Caco-2 (cell line): Measurements from ENCODE around the gene NT5C. TPM values are rescaled to one million over a fixed set of nuclear protein-coding genes. Genes with fewer than 3 reads are reported as not detected.
A peak's percentile ranks its signal among the peaks of the same experiment; 100 is the strongest.

Experiments used
- BruUV-seq: library from RNA; stranded (reverse); fragments of 400-500 nt; replicated peaks from 2 replicates; lab custom pipeline; 2021; lab: Mats Ljungman, UMichigan
- CTCF ChIA-PET: fragments of 300-600 bp; sonication (Branson Sonifier 250); formaldehyde crosslinking; loops from one replicate; lab custom pipeline; 2022; ENCODE audit warnings: antibody characterized with exemption; lab: Charles Lee
- POLR2A ChIA-PET: fragments of 300-600 bp; sonication (Branson Sonifier 250); formaldehyde crosslinking; loops from one replicate; lab custom pipeline; 2022; ENCODE audit warnings: antibody characterized with exemption; lab: Charles Lee
- DNase-seq, 2 experiments: peaks; one replicate each; pipeline versions ENCODE4 v3.0.0 to v3.0.0-alpha.2; 2020 to 2022
- H3K27me3 ChIP-seq: replicated peaks from 2 replicates; pipeline ENCODE4 v1.6.0; 2011; ENCODE audit warnings: low read length; ENCODE audit not compliant: control insufficient read depth, insufficient read depth
- H3K36me3 ChIP-seq: 2 replicates; pipeline ENCODE4 v1.5.1; 2011; ENCODE audit warnings: low read length; ENCODE audit not compliant: control insufficient read depth, insufficient read depth
- H3K4me1 ChIP-seq: fragments of 250-450 bp; sonication (Bioruptor Pico); 2 replicates; pipeline ENCODE4 v1.5.1; 2020; ENCODE audit warnings: mild to moderate bottlenecking
- H3K4me3 ChIP-seq: 2 replicates; pipeline ENCODE4 v1.5.1; 2011; ENCODE audit warnings: low read depth, mild to moderate bottlenecking, control low read depth, low read length
- H3K9me3 ChIP-seq: fragments of 250-450 bp; sonication (Bioruptor Pico); 2 replicates; pipeline ENCODE4 v1.5.1; 2020; ENCODE audit warnings: mild to moderate bottlenecking, moderate library complexity
- H3K27ac Mint-ChIP-seq: one replicate; pipeline ENCODE4 v1.8.0; 2022; ENCODE audit warnings: mixed read lengths; ENCODE audit not compliant: unreplicated experiment
- H3K27me3 Mint-ChIP-seq: one replicate; pipeline ENCODE4 v1.8.0; 2022; ENCODE audit warnings: mixed read lengths; ENCODE audit not compliant: insufficient read depth, unreplicated experiment
- H3K36me3 Mint-ChIP-seq: one replicate; pipeline ENCODE4 v1.8.0; 2022; ENCODE audit warnings: mild to moderate bottlenecking, mixed read lengths; ENCODE audit not compliant: insufficient read depth, unreplicated experiment
- H3K4me1 Mint-ChIP-seq: one replicate; pipeline ENCODE4 v1.8.0; 2022; ENCODE audit warnings: low read depth, mixed read lengths; ENCODE audit not compliant: unreplicated experiment
- H3K4me3 Mint-ChIP-seq: one replicate; pipeline ENCODE4 v1.8.0; 2022; ENCODE audit warnings: mild to moderate bottlenecking, moderate library complexity, mixed read lengths; ENCODE audit not compliant: unreplicated experiment
- H3K9me3 Mint-ChIP-seq: one replicate; pipeline ENCODE4 v1.8.0; 2022; ENCODE audit warnings: mixed read lengths; ENCODE audit not compliant: unreplicated experiment
- intact Hi-C: fragments of 100-400 bp; cut with micrococcal nuclease; formaldehyde crosslinking; loops from one replicate; pipeline ENCODE4 v1.10.0; 2022; ENCODE audit not compliant: unreplicated experiment
- total RNA-seq: library from RNA; stranded (reverse); gene quantifications from 2 replicates; pipeline ENCODE4 v1.2.3, GENCODE V29; 2022
- TF ChIP-seq, protein P1 (sequence below), 2 experiments: fragments of 200-600 bp in 1 of 2; IDR thresholded peaks; 1 replicate in 1 of 2; 2 replicates in 1 of 2; pipeline versions ENCODE4 v1.5.1 to v1.8.0; 2011 to 2022; ENCODE audit warnings: antibody characterized with exemption in 1 of 2, control low read depth in 1 of 2, inconsistent platforms in 1 of 2, low read depth in 1 of 2, low read length in 1 of 2, mild to moderate bottlenecking in 1 of 2, moderate library complexity in 1 of 2; ENCODE audit not compliant: insufficient read depth in 1 of 2, severe bottlenecking in 1 of 2, unreplicated experiment in 1 of 2

Gene NT5C
- total RNA-seq, 1 experiment from 2014 or later = 68.4 TPM

DNA sequence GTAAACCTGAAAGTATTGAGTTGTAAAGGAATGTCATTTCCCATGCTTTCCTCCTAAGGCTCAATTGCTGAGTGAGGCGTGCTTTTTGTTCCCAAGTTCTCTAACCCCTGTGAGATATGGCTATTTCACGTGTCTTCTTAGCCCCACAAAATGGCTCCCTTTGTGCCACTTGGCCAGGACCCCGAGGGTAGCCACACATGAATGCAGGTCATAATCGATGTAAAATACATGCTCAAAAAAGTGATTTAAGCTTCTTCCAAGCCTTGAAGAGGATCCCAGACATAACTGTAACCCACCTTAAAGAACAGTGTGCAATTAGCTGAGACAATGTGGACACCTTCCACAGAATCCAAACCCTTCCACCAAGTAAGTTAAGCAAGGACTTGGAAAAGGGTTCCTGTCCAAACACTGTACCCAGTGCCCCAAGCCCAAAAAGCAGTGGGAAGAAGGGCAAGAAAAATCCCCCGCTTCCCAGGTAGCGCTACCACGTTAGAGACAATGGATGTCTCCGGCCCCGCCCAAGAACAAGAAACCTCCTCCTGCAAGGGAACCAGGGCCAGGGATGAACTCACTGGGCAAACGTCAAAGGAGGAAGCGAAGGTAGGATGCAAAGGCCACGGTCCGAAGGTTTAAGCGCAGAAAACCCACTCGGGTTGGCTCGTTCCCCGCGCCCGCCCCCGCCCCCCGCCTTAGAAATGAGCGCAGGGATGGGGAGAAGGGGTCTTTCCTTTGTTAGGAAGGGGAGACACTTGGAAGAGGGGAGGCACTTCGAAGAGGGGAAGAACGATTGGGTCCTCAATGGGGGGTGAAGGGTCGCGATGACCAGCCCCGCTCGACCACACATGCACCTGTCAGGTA, 21.6 kb upstream of the NT5C start:
- POLR2A ChIA-PET = no interaction called here
- H3K4me3 ChIP-seq = peak overlapping the region; percentile 91
- H3K4me3 Mint-ChIP-seq = peak overlapping the region; percentile 98
- H3K27me3 ChIP-seq = no peaks in the 10 kb centered on the region
- no peaks in the 10 kb centered on the region for H3K27me3 Mint-ChIP-seq
- DNase-seq = peak; percentile 62 to 65
- CTCF ChIA-PET = no interaction called here
- H3K9me3 Mint-ChIP-seq = no peaks in the 10 kb centered on the region
- TF ChIP-seq, protein P1, sequence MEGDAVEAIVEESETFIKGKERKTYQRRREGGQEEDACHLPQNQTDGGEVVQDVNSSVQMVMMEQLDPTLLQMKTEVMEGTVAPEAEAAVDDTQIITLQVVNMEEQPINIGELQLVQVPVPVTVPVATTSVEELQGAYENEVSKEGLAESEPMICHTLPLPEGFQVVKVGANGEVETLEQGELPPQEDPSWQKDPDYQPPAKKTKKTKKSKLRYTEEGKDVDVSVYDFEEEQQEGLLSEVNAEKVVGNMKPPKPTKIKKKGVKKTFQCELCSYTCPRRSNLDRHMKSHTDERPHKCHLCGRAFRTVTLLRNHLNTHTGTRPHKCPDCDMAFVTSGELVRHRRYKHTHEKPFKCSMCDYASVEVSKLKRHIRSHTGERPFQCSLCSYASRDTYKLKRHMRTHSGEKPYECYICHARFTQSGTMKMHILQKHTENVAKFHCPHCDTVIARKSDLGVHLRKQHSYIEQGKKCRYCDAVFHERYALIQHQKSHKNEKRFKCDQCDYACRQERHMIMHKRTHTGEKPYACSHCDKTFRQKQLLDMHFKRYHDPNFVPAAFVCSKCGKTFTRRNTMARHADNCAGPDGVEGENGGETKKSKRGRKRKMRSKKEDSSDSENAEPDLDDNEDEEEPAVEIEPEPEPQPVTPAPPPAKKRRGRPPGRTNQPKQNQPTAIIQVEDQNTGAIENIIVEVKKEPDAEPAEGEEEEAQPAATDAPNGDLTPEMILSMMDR (IDR thresholded peaks at IDR 0.05; ENCODE audit: insufficient read depth in 1 of 2, low read depth in 1 of 2, low read length in 1 of 2, severe bottlenecking in 1 of 2, unreplicated experiment in 1 of 2) = no peak
- peak overlapping the region; percentile 95 for H3K27ac Mint-ChIP-seq
- peaks cover 34% of the 10 kb centered on the region for H3K4me1 Mint-ChIP-seq
- no peaks in the 10 kb centered on the region for H3K9me3 ChIP-seq
- H3K36me3 ChIP-seq = peaks cover 1% of the 10 kb centered on the region; the same call in 1 of the 2 replicates
- BruUV-seq = TSS peak; percentile 51
- peaks cover 84% of the 10 kb centered on the region for H3K36me3 Mint-ChIP-seq
- intact Hi-C loops = no loop called here
- peaks cover 12% of the 10 kb centered on the region for H3K4me1 ChIP-seq

DNA sequence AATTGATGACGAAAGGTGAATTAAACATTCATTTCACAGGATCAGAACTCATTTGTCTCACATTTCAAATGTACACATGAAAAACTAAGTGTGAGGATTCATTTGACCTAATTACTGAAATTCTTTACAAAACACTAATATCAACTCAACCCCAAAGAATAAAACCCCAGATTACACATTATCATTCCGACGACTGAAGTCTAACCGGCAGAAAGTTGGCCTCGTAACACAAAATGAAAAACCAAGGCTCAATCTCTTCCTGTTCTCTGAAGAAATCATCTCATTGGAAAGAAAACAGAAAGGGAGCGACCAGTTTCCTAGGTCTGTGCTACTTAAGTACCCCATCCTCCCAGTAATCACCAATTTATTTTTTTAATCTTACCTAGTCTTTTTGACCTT, 21.0 kb upstream of the NT5C start:
- peak overlapping the region; percentile 98 for H3K4me3 Mint-ChIP-seq
- Histone ChIP-seq H3K36me3 (peaks cover 1% of the 10 kb centered on the region; the same call in 1 of the 2 replicates), H3K27me3 (no peaks in the 10 kb centered on the region), H3K9me3 (no peaks in the 10 kb centered on the region), H3K4me3 (peak overlapping the region; percentile 91), H3K4me1 (peaks cover 12% of the 10 kb centered on the region)
- TF ChIP-seq, protein P1 (IDR thresholded peaks at IDR 0.05; ENCODE audit: insufficient read depth in 1 of 2, low read depth in 1 of 2, low read length in 1 of 2, severe bottlenecking in 1 of 2, unreplicated experiment in 1 of 2) = no peak
- peak overlapping the region; percentile 95 for H3K27ac Mint-ChIP-seq
- POLR2A ChIA-PET = no interaction called here
- H3K36me3 Mint-ChIP-seq = peaks cover 85% of the 10 kb centered on the region
- H3K9me3 Mint-ChIP-seq = no peaks in the 10 kb centered on the region
- H3K27me3 Mint-ChIP-seq = no peaks in the 10 kb centered on the region
- CTCF ChIA-PET = no interaction called here
- BruUV-seq = no TSS peak
- peaks cover 34% of the 10 kb centered on the region for H3K4me1 Mint-ChIP-seq
- intact Hi-C loops = no loop called here
- DNase-seq = no peak

DNA sequence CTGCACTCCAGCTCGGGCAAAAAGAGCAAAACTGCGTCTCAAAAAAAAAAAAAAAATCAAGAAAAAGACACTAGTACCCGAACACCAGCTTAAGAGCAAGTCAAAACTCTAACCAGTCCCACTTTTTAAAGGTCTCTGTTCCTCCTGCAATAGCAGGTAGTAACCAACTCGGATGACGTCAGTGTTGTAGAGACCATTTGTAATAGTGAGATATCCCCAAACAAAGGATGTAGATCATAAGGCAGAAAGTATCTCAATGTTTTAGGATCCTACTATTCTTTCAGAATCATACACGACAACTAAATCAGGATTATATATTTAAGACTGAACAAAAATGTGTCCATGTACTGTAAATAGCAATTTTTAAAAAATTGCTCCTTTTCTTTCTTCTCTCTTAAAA, 20.4 kb upstream of the NT5C start:
- Mint-ChIP-seq H3K4me3 (peak overlapping the region; percentile 98), H3K4me1 (peaks cover 34% of the 10 kb centered on the region), H3K36me3 (peaks cover 89% of the 10 kb centered on the region), H3K27me3 (no peaks in the 10 kb centered on the region), H3K9me3 (no peaks in the 10 kb centered on the region), H3K27ac (peak overlapping the region; percentile 95)
- BruUV-seq = no TSS peak
- Histone ChIP-seq H3K9me3 (no peaks in the 10 kb centered on the region), H3K36me3 (peaks cover 2% of the 10 kb centered on the region; the same call in 1 of the 2 replicates), H3K27me3 (no peaks in the 10 kb centered on the region), H3K4me3 (no peak overlapping the region), H3K4me1 (peaks cover 12% of the 10 kb centered on the region)
- intact Hi-C loops = no loop called here
- TF ChIP-seq, protein P1 (IDR thresholded peaks at IDR 0.05; ENCODE audit: insufficient read depth in 1 of 2, low read depth in 1 of 2, low read length in 1 of 2, severe bottlenecking in 1 of 2, unreplicated experiment in 1 of 2) = no peak
- POLR2A ChIA-PET = no interaction called here
- DNase-seq = no peak
- CTCF ChIA-PET = no interaction called here
